SW480 (cell line): ENCODE results near the gene VAMP7.
"Not testable (repeated sequence)": the region's sequence is repeated elsewhere in the genome, so short reads cannot be mapped to it uniquely, and the experiment has no call there.

Experiments used
- DNase-seq: peaks from one replicate; pipeline ENCODE4 v3.0.0-alpha.2; 2016; ENCODE audit warnings: low spot score

Gene VAMP7

GRCh38 chrX:155881158-155881993 is at the start of gene VAMP7:
Gene VAMP7 (plus strand): TSS chrX:155881345. CDS start chrX:155889467, 8,122 bp downstream.
- peak; percentile 89 for DNase-seq

GRCh38 chrX:155841232-155841631 is 39.9 kb upstream of the VAMP7 start:
- DNase-seq: no peak

- not testable (repeated sequence) for DNase-seq
These were observed 29.4 kb upstream of the VAMP7 start for GRCh38 chrX:155851786-155852185.

- peak; percentile 34 for DNase-seq
These were observed 23.6 kb upstream of the VAMP7 start for GRCh38 chrX:155857561-155857960.

GRCh38 chrX:155864655-155865054 is 16.5 kb upstream of the VAMP7 start:
- DNase-seq: peak; percentile 0

- DNase-seq: no peak
These were observed 16.0 kb upstream of the VAMP7 start for GRCh38 chrX:155865193-155865592.

GRCh38 chrX:155867821-155868220 is 13.3 kb upstream of the VAMP7 start:
- no peak for DNase-seq

- DNase-seq: no peak
These were observed 10.2 kb upstream of the VAMP7 start for GRCh38 chrX:155870958-155871357.

- no peak for DNase-seq
These were observed 9.2 kb upstream of the VAMP7 start for GRCh38 chrX:155871934-155872333.

GRCh38 chrX:155873188-155873587 is 8.0 kb upstream of the VAMP7 start:
- DNase-seq: no peak

- DNase-seq: no peak
These were observed 6.4 kb upstream of the VAMP7 start for GRCh38 chrX:155874571-155875244.

GRCh38 chrX:155876704-155877103 is 4.4 kb upstream of the VAMP7 start:
- DNase-seq: no peak

GRCh38 chrX:155877288-155877687 is 3.9 kb upstream of the VAMP7 start:
- DNase-seq: no peak

GRCh38 chrX:155880586-155881157 is 473 bp upstream of the VAMP7 start:
- DNase-seq: peak; percentile 1

GRCh38 chrX:155886409-155886808 is 5.3 kb downstream of the VAMP7 start:
- DNase-seq: no peak

- peak; percentile 46 for DNase-seq
These were observed 7.0 kb downstream of the VAMP7 start for GRCh38 chrX:155888139-155888538.

- no peak for DNase-seq
These were observed 8.2 kb downstream of the VAMP7 start for GRCh38 chrX:155889328-155889727.

- no peak for DNase-seq
These were observed 10.5 kb downstream of the VAMP7 start for GRCh38 chrX:155891446-155892210.

GRCh38 chrX:155893521-155893920 is 12.4 kb downstream of the VAMP7 start:
- no peak for DNase-seq

GRCh38 chrX:155896512-155896911 is 15.4 kb downstream of the VAMP7 start:
- DNase-seq: no peak

GRCh38 chrX:155899366-155899765 is 18.2 kb downstream of the VAMP7 start:
- no peak for DNase-seq

- DNase-seq: no peak
These were observed 19.6 kb downstream of the VAMP7 start for GRCh38 chrX:155900765-155901164.
